DOHH2 (cell line): ENCODE measurements around the gene ZPR1.
A peak's percentile ranks its signal among the peaks of the same experiment; 100 is the strongest.

Experiments
- H3F3A ChIP-seq: fragments of 200-600 bp; sonication (generic), shearing (Covaris generic); 2 replicates; pipeline ENCODE4 v1.6.0; 2016; ENCODE audit warnings: antibody characterized with exemption, mild to moderate bottlenecking; ENCODE audit not compliant: control insufficient read depth, insufficient read depth
- H3K27ac ChIP-seq: fragments of 200-600 bp; sonication (generic); 2 replicates; pipeline ENCODE4 v1.5.1; 2014; ENCODE audit warnings: low read depth, mild to moderate bottlenecking, low read length, moderate library complexity
- H3K27me3 ChIP-seq: fragments of 200-600 bp; sonication (generic); 2 replicates; pipeline ENCODE4 v1.6.1; 2014; ENCODE audit warnings: mild to moderate bottlenecking, low read length, mixed read lengths; ENCODE audit not compliant: control insufficient read depth
- H3K36me3 ChIP-seq: fragments of 200-600 bp; sonication (generic); 2 replicates; pipeline ENCODE4 v1.6.1; 2014; ENCODE audit warnings: mild to moderate bottlenecking, low read length, moderate library complexity, mixed read lengths; ENCODE audit not compliant: control insufficient read depth
- H3K4me1 ChIP-seq: fragments of 200-600 bp; sonication (generic); 2 replicates; pipeline ENCODE4 v1.6.1; 2014; ENCODE audit warnings: mild to moderate bottlenecking, low read length, mixed read lengths; ENCODE audit not compliant: control insufficient read depth
- H3K4me2 ChIP-seq: fragments of 200-600 bp; sonication (generic); 2 replicates; pipeline ENCODE4 v1.6.0; 2014; ENCODE audit warnings: mild to moderate bottlenecking, low read length, moderate library complexity
- H3K4me3 ChIP-seq: fragments of 200-600 bp; sonication (generic); 2 replicates; pipeline ENCODE4 v1.5.1; 2014; ENCODE audit warnings: mild to moderate bottlenecking, low read length, mixed read lengths
- H3K79me2 ChIP-seq: fragments of 200-600 bp; sonication (generic); 2 replicates; pipeline ENCODE4 v1.6.1; 2014; ENCODE audit warnings: mild to moderate bottlenecking, low read length, mixed read lengths; ENCODE audit not compliant: control insufficient read depth
- H3K9me2 ChIP-seq: fragments of 200-600 bp; sonication (generic); replicated peaks from 2 replicates; pipeline ENCODE4 v1.6.1; 2014; ENCODE audit warnings: mild to moderate bottlenecking, low read length, mixed read lengths; ENCODE audit not compliant: control insufficient read depth
- H3K9me3 ChIP-seq: fragments of 200-600 bp; sonication (generic); 2 replicates; pipeline ENCODE4 v1.6.1; 2014; ENCODE audit warnings: antibody characterized with exemption, low read length, mixed read lengths; ENCODE audit not compliant: control insufficient read depth, insufficient read depth
- H4K20me1 ChIP-seq: fragments of 200-600 bp; sonication (generic); 2 replicates; pipeline ENCODE4 v1.6.0; 2014; ENCODE audit warnings: low read depth, mild to moderate bottlenecking, antibody characterized with exemption, low read length, moderate library complexity; ENCODE audit not compliant: control insufficient read depth, insufficient read depth
- EZH2phosphoT487 ChIP-seq: fragments of 200-600 bp; sonication (generic); IDR thresholded peaks from 2 replicates; pipeline ENCODE4 v1.6.1; 2017; ENCODE audit warnings: borderline replicate concordance, mild to moderate bottlenecking, antibody characterized with exemption, low read length, moderate library complexity, mixed read lengths
- TF ChIP-seq, protein P1 (sequence below): fragments of 200-600 bp; sonication (generic); IDR thresholded peaks from one replicate; pipeline ENCODE4 v1.5.1; 2014; ENCODE audit warnings: antibody characterized with exemption, mild to moderate bottlenecking, low read depth, low read length; ENCODE audit not compliant: poor library complexity, severe bottlenecking

Gene ZPR1

DNA sequence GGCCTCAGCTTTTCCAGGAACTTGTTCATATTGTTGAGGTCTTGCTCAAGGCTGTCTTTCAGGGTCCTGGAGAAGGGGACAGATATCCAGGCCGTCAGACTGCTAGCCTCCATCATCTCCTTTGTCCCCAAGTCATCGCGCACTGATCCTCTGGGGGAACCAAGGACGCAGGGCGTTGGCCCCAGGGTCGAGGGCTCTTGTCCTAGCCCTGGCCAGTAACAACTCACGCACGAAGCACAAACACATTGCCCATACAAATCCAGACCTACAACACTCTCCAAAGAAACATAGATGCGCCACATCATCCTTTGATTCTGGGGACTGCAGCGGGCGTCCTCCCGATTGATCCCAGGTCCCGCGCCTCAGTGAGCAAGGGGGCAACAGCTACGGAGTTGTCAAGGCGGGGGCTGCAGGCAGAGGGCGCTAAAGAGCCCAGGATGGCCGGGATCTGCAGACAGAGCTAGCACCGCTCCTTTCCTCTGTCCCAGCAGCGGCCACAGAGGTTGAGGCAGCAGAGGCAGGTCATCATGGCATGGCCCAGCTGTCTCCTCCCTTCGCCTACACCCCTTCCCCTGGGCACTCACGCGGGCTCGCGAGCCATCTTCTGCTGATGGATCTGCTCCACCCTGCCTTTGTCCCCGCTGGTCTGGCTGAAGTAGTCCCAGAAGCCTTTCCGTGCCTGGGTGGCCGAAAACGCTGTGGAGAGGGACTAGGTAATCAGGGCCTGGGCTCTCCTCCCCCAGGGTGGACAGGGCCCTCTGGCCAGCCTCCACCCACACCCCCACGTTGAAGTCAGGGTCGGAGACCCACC lies 3.4 kb upstream of the ZPR1 start:
- Histone ChIP-seq H4K20me1 (no peaks in the 10 kb centered on the region), H3K36me3 (peaks cover 15% of the 10 kb centered on the region), H3K79me2 (peaks cover 19% of the 10 kb centered on the region), H3K4me2 (no peak overlapping the region), H3K4me3 (no peak overlapping the region), H3F3A (no peaks in the 10 kb centered on the region), H3K27me3 (no peaks in the 10 kb centered on the region), H3K9me3 (no peaks in the 10 kb centered on the region), H3K9me2 (no peaks in the 10 kb centered on the region), H3K27ac (no peak overlapping the region), H3K4me1 (peaks cover 20% of the 10 kb centered on the region)
- TF ChIP-seq, protein P1, sequence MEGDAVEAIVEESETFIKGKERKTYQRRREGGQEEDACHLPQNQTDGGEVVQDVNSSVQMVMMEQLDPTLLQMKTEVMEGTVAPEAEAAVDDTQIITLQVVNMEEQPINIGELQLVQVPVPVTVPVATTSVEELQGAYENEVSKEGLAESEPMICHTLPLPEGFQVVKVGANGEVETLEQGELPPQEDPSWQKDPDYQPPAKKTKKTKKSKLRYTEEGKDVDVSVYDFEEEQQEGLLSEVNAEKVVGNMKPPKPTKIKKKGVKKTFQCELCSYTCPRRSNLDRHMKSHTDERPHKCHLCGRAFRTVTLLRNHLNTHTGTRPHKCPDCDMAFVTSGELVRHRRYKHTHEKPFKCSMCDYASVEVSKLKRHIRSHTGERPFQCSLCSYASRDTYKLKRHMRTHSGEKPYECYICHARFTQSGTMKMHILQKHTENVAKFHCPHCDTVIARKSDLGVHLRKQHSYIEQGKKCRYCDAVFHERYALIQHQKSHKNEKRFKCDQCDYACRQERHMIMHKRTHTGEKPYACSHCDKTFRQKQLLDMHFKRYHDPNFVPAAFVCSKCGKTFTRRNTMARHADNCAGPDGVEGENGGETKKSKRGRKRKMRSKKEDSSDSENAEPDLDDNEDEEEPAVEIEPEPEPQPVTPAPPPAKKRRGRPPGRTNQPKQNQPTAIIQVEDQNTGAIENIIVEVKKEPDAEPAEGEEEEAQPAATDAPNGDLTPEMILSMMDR, result peak; percentile 84
- no peak for TF ChIP-seq EZH2phosphoT487

DNA sequence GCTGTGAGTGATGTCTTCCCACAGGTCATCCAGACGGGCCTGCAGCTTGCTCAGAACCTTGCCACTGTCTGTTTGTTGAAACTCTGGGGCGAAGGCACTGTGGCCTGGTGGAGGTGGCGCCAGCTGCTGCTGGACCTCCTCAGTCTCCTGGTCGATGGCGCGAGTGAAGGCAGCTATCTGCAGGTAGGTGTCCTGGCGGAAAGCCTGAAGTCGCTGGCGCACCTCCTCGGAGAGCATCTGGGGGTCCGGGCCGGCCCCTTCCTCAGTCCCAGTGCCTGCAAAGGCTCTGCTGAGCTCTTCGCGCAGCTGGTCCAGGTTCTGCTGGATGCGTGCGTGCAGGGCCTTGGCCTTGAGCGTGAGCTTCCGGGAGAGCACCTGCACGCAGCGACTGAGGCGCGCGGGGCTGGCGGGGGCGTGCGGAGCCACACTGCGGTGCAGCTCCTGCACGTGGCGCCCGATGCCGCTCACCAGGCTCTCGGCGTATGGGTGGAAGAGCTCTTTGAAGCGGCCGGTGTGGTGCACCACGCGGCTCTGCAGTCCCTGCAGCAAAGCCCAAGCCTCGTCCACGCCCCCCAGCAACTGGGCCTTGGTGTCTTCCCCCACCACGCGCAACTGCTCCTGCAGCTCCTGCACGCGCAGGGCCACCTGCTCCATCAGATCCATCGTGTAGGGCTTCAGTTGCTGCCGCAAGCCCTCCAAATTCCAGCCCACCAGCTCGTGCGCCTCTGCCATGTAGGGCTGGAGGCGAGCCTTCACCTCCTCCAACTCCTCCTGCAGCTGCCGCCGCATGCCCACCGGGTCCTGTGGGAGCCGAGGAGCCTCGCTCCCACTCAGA lies 2.6 kb upstream of the ZPR1 start:
- peaks cover 21% of the 10 kb centered on the region for H3K4me1 ChIP-seq
- no peaks in the 10 kb centered on the region for H3K9me2 ChIP-seq
- no peak for TF ChIP-seq EZH2phosphoT487
- TF ChIP-seq, protein P1, result no peak
- H3K4me2 ChIP-seq, result no peak overlapping the region
- no peak overlapping the region for H3K4me3 ChIP-seq
- no peak overlapping the region for H3K27ac ChIP-seq
- H3F3A ChIP-seq, result no peaks in the 10 kb centered on the region
- no peaks in the 10 kb centered on the region for H4K20me1 ChIP-seq
- no peaks in the 10 kb centered on the region for H3K9me3 ChIP-seq
- H3K36me3 ChIP-seq, result peaks cover 23% of the 10 kb centered on the region
- H3K27me3 ChIP-seq, result no peaks in the 10 kb centered on the region
- peaks cover 27% of the 10 kb centered on the region for H3K79me2 ChIP-seq

DNA sequence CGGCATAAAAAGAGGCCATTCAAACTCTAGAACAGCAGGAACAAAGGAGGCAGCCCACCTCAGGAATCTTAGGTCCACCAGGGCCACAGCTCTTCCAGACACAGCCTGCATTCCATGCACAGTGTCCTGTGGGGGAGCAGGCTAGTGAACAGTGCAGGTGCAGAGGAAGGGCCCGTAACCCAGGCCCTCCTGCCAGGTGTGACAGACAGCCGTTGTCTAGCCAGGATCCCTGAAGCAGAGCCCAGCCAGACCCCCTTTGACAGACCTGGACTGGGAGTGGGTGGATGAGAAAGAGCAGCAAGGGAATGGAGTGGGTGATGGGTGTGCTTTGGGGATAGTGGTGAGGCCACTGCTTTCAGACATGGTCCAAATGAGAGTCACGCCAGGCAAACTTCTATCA lies 1.2 kb upstream of the ZPR1 start:
- Histone ChIP-seq H3K36me3 (peaks cover 37% of the 10 kb centered on the region), H3K9me3 (no peaks in the 10 kb centered on the region), H3F3A (no peaks in the 10 kb centered on the region), H3K4me3 (no peak overlapping the region), H3K4me1 (peaks cover 21% of the 10 kb centered on the region), H3K4me2 (no peak overlapping the region), H3K27me3 (no peaks in the 10 kb centered on the region), H3K9me2 (no peaks in the 10 kb centered on the region), H3K79me2 (peaks cover 28% of the 10 kb centered on the region), H4K20me1 (no peaks in the 10 kb centered on the region), H3K27ac (no peak overlapping the region)
- TF ChIP-seq, protein P1, result no peak
- no peak for TF ChIP-seq EZH2phosphoT487
